Measurements from ENCODE around the gene BMPR1A.
"Not testable (repeated sequence)": the region's sequence is repeated elsewhere in the genome, so short reads cannot be mapped to it uniquely, and the experiment has no call there.

Gene BMPR1A

GRCh38 chr10:86945361-86946212 is 189.2 kb downstream of the BMPR1A start:
- Histone ChIP-seq H3K36me3 (ENCODE audit: insufficient read depth, low read length) (no peaks in the 10 kb centered on the region), H3K9me3 (replicated peaks; ENCODE audit: low read length) (no peaks in the 10 kb centered on the region), H3K4me3 (ENCODE audit: low read length) (no peak overlapping the region), H3K27me3 (ENCODE audit: control insufficient read depth, insufficient read depth, low read length) (peaks cover 9% of the 10 kb centered on the region), H3K4me1 (ENCODE audit: control insufficient read depth, insufficient read depth, low read length) (no peaks in the 10 kb centered on the region), H3K4me2 (ENCODE audit: low read length) (no peak overlapping the region), H3K9ac (ENCODE audit: low read depth, low read length) (no peak overlapping the region)

GRCh38 chr10:86946213-86947155 is 190.1 kb downstream of the BMPR1A start:
- no peaks in the 10 kb centered on the region for H3K36me3 ChIP-seq (ENCODE audit: insufficient read depth, low read length)
- no peaks in the 10 kb centered on the region for H3K9me3 ChIP-seq (replicated peaks; ENCODE audit: low read length)
- no peaks in the 10 kb centered on the region for H3K4me1 ChIP-seq (ENCODE audit: control insufficient read depth, insufficient read depth, low read length)
- no peak overlapping the region for H3K9ac ChIP-seq (ENCODE audit: low read depth, low read length)
- peaks cover 9% of the 10 kb centered on the region for H3K27me3 ChIP-seq (ENCODE audit: control insufficient read depth, insufficient read depth, low read length)
- H3K4me3 ChIP-seq (ENCODE audit: low read length), result no peak overlapping the region
- no peak overlapping the region for H3K4me2 ChIP-seq (ENCODE audit: low read length)

GRCh38 chr10:86947806-86948205 is 191.4 kb downstream of the BMPR1A start:
- H3K4me1 ChIP-seq (ENCODE audit: control insufficient read depth, insufficient read depth, low read length); H3K4me2 ChIP-seq (ENCODE audit: low read length); H3K36me3 ChIP-seq (ENCODE audit: insufficient read depth, low read length); H3K9me3 ChIP-seq (replicated peaks; ENCODE audit: low read length); H3K27me3 ChIP-seq (ENCODE audit: control insufficient read depth, insufficient read depth, low read length); H3K4me3 ChIP-seq (ENCODE audit: low read length); H3K9ac ChIP-seq (ENCODE audit: low read depth, low read length): not testable (repeated sequence)

GRCh38 chr10:86950349-86950748 is 193.9 kb downstream of the BMPR1A start:
- no peaks in the 10 kb centered on the region for H3K9me3 ChIP-seq (replicated peaks; ENCODE audit: low read length)
- peaks cover 8% of the 10 kb centered on the region for H3K4me1 ChIP-seq (ENCODE audit: control insufficient read depth, insufficient read depth, low read length)
- H3K36me3 ChIP-seq (ENCODE audit: insufficient read depth, low read length), result no peaks in the 10 kb centered on the region
- H3K9ac ChIP-seq (ENCODE audit: low read depth, low read length), result no peak overlapping the region
- peaks cover 9% of the 10 kb centered on the region for H3K27me3 ChIP-seq (ENCODE audit: control insufficient read depth, insufficient read depth, low read length)
- no peak overlapping the region for H3K4me3 ChIP-seq (ENCODE audit: low read length)
- H3K4me2 ChIP-seq (ENCODE audit: low read length), result no peak overlapping the region

- Histone ChIP-seq H3K9me3 (replicated peaks; ENCODE audit: low read length) (no peaks in the 10 kb centered on the region), H3K27me3 (ENCODE audit: control insufficient read depth, insufficient read depth, low read length) (peaks cover 7% of the 10 kb centered on the region), H3K4me3 (ENCODE audit: low read length) (no peak overlapping the region), H3K36me3 (ENCODE audit: insufficient read depth, low read length) (no peaks in the 10 kb centered on the region), H3K9ac (ENCODE audit: low read depth, low read length) (no peak overlapping the region), H3K4me2 (ENCODE audit: low read length) (no peak overlapping the region), H3K4me1 (ENCODE audit: control insufficient read depth, insufficient read depth, low read length) (peaks cover 8% of the 10 kb centered on the region)
These were observed 194.9 kb downstream of the BMPR1A start for GRCh38 chr10:86951184-86951761.

- Histone ChIP-seq H3K9ac (ENCODE audit: low read depth, low read length) (no peak overlapping the region), H3K36me3 (ENCODE audit: insufficient read depth, low read length) (no peaks in the 10 kb centered on the region), H3K4me1 (ENCODE audit: control insufficient read depth, insufficient read depth, low read length) (peaks cover 8% of the 10 kb centered on the region), H3K27me3 (ENCODE audit: control insufficient read depth, insufficient read depth, low read length) (no peaks in the 10 kb centered on the region), H3K4me3 (ENCODE audit: low read length) (no peak overlapping the region), H3K9me3 (replicated peaks; ENCODE audit: low read length) (no peaks in the 10 kb centered on the region), H3K4me2 (ENCODE audit: low read length) (no peak overlapping the region)
These were observed 195.7 kb downstream of the BMPR1A start for GRCh38 chr10:86952106-86952505.

GRCh38 chr10:86952697-86953096 is 196.3 kb downstream of the BMPR1A start:
- H3K27me3 ChIP-seq (ENCODE audit: control insufficient read depth, insufficient read depth, low read length); H3K9ac ChIP-seq (ENCODE audit: low read depth, low read length); H3K36me3 ChIP-seq (ENCODE audit: insufficient read depth, low read length); H3K4me2 ChIP-seq (ENCODE audit: low read length); H3K4me1 ChIP-seq (ENCODE audit: control insufficient read depth, insufficient read depth, low read length); H3K4me3 ChIP-seq (ENCODE audit: low read length); H3K9me3 ChIP-seq (replicated peaks; ENCODE audit: low read length): not testable (repeated sequence)

GRCh38 chr10:86953747-86954680 is 197.6 kb downstream of the BMPR1A start:
- Histone ChIP-seq H3K27me3 (ENCODE audit: control insufficient read depth, insufficient read depth, low read length) (no peaks in the 10 kb centered on the region), H3K9me3 (replicated peaks; ENCODE audit: low read length) (no peaks in the 10 kb centered on the region), H3K36me3 (ENCODE audit: insufficient read depth, low read length) (no peaks in the 10 kb centered on the region), H3K4me1 (ENCODE audit: control insufficient read depth, insufficient read depth, low read length) (peaks cover 19% of the 10 kb centered on the region), H3K4me3 (ENCODE audit: low read length) (no peak overlapping the region), H3K4me2 (ENCODE audit: low read length) (no peak overlapping the region), H3K9ac (ENCODE audit: low read depth, low read length) (no peak overlapping the region)

- Histone ChIP-seq H3K4me2 (ENCODE audit: low read length) (no peak overlapping the region), H3K4me1 (ENCODE audit: control insufficient read depth, insufficient read depth, low read length) (peaks cover 28% of the 10 kb centered on the region), H3K4me3 (ENCODE audit: low read length) (no peak overlapping the region), H3K9ac (ENCODE audit: low read depth, low read length) (no peak overlapping the region), H3K9me3 (replicated peaks; ENCODE audit: low read length) (no peaks in the 10 kb centered on the region), H3K36me3 (ENCODE audit: insufficient read depth, low read length) (no peaks in the 10 kb centered on the region), H3K27me3 (ENCODE audit: control insufficient read depth, insufficient read depth, low read length) (no peaks in the 10 kb centered on the region)
These were observed 198.5 kb downstream of the BMPR1A start for GRCh38 chr10:86954681-86955500.

- H3K9ac ChIP-seq (ENCODE audit: low read depth, low read length), result no peak overlapping the region
- H3K4me3 ChIP-seq (ENCODE audit: low read length), result no peak overlapping the region
- H3K36me3 ChIP-seq (ENCODE audit: insufficient read depth, low read length), result no peaks in the 10 kb centered on the region
- peaks cover 34% of the 10 kb centered on the region for H3K4me1 ChIP-seq (ENCODE audit: control insufficient read depth, insufficient read depth, low read length)
- no peaks in the 10 kb centered on the region for H3K27me3 ChIP-seq (ENCODE audit: control insufficient read depth, insufficient read depth, low read length)
- no peak overlapping the region for H3K4me2 ChIP-seq (ENCODE audit: low read length)
- no peaks in the 10 kb centered on the region for H3K9me3 ChIP-seq (replicated peaks; ENCODE audit: low read length)
These were observed 199.2 kb downstream of the BMPR1A start for GRCh38 chr10:86955501-86956194.
